GM23338 (cell line): ENCODE data around the gene CAMSAP1. TPM values are rescaled to one million over a fixed set of nuclear protein-coding genes. Genes with fewer than 3 reads are reported as not detected.

Experiments used
- ATAC-seq: fragments of 200-7000 bp; cut with Tn5 transposase; 3 replicates; pipeline ENCODE4 v1.9.1; 2020
- DNase-seq: peaks from one replicate; pipeline ENCODE4 v3.0.0-alpha.2; 2015; ENCODE audit warnings: low spot score
- H2AFZ ChIP-seq: fragments of 200-600 bp; sonication (generic); 2 replicates; pipeline ENCODE4 v1.8.0; 2016; ENCODE audit warnings: antibody characterized with exemption, mild to moderate bottlenecking, moderate library complexity
- H3F3A ChIP-seq: fragments of 200-600 bp; sonication (generic); replicated peaks from 2 replicates; pipeline ENCODE4 v1.8.0; 2017; ENCODE audit warnings: antibody characterized with exemption, mixed run types, low read depth
- H3K27ac ChIP-seq: fragments of 200-600 bp; sonication (generic); 2 replicates; pipeline ENCODE4 v1.6.1; 2016; ENCODE audit warnings: low read depth
- H3K27me3 ChIP-seq: fragments of 200-600 bp; sonication (generic); 2 replicates; pipeline ENCODE4 v1.8.0; 2016; ENCODE audit warnings: mild to moderate bottlenecking, mixed run types, moderate library complexity; ENCODE audit not compliant: insufficient read depth
- H3K36me3 ChIP-seq: fragments of 200-600 bp; sonication (generic); 2 replicates; pipeline ENCODE4 v1.8.0; 2016; ENCODE audit warnings: mild to moderate bottlenecking; ENCODE audit not compliant: insufficient read depth
- H3K4me1 ChIP-seq: fragments of 200-600 bp; sonication (generic); 2 replicates; pipeline ENCODE4 v1.8.0; 2016; ENCODE audit warnings: mild to moderate bottlenecking, moderate library complexity; ENCODE audit not compliant: insufficient read depth
- H3K4me2 ChIP-seq: fragments of 200-600 bp; sonication (generic); 2 replicates; pipeline ENCODE4 v1.7.1; 2017; ENCODE audit warnings: mixed run types
- H3K4me3 ChIP-seq: fragments of 200-600 bp; sonication (generic); 2 replicates; pipeline ENCODE4 v1.6.1; 2016; ENCODE audit warnings: mixed run types
- H3K79me2 ChIP-seq: fragments of 200-600 bp; sonication (generic); replicated peaks from 2 replicates; pipeline ENCODE4 v1.8.0; 2017; ENCODE audit warnings: mild to moderate bottlenecking; ENCODE audit not compliant: insufficient read depth
- H3K9me2 ChIP-seq: fragments of 200-600 bp; sonication (generic); 2 replicates; pipeline ENCODE4 v1.8.0; 2017; ENCODE audit not compliant: insufficient read depth
- H4K20me1 ChIP-seq: fragments of 200-600 bp; sonication (generic); replicated peaks from 2 replicates; pipeline ENCODE4 v1.8.0; 2017; ENCODE audit warnings: mild to moderate bottlenecking; ENCODE audit not compliant: insufficient read depth
- H3K27ac Mint-ChIP-seq: 2 replicates; pipeline ENCODE4 v1.8.0; 2020; ENCODE audit warnings: inconsistent platforms, mild to moderate bottlenecking, moderate library complexity, mixed read lengths
- H3K27me3 Mint-ChIP-seq: 3 replicates; pipeline ENCODE4 v1.8.0; 2022; ENCODE audit warnings: low read depth, mild to moderate bottlenecking, moderate library complexity, mixed read lengths, inconsistent platforms; ENCODE audit not compliant: insufficient read depth, poor library complexity
- H3K36me3 Mint-ChIP-seq: 3 replicates; pipeline ENCODE4 v1.8.0; 2021; ENCODE audit warnings: low read depth, mild to moderate bottlenecking, inconsistent platforms, moderate library complexity, mixed read lengths
- H3K4me1 Mint-ChIP-seq: 3 replicates; pipeline ENCODE4 v1.8.0; 2020; ENCODE audit warnings: mild to moderate bottlenecking, inconsistent platforms, mixed read lengths
- H3K4me3 Mint-ChIP-seq: 3 replicates; pipeline ENCODE4 v1.8.0; 2021; ENCODE audit warnings: moderate library complexity, mild to moderate bottlenecking, inconsistent platforms, mixed read lengths
- H3K9me3 Mint-ChIP-seq: 3 replicates; pipeline ENCODE4 v1.8.0; 2020; ENCODE audit warnings: moderate library complexity, mild to moderate bottlenecking, inconsistent platforms, mixed read lengths
- CREB1 ChIP-seq: fragments of 250-450 bp; sonication (Bioruptor Pico); IDR thresholded peaks from 2 replicates; pipeline ENCODE4 v1.5.0; 2020; ENCODE audit warnings: low read depth, mild to moderate bottlenecking, moderate library complexity
- CTCF ChIP-seq, 2 experiments: fragments of 200-600 bp in 1 of 2; sonication (generic) in 1 of 2; conservative IDR thresholded peaks; 2 replicates each; pipeline versions ENCODE4 v1.5.1 to v1.6.1; 2016 to 2017; ENCODE audit warnings: antibody characterized with exemption in 2 of 2, low read depth in 2 of 2, mild to moderate bottlenecking in 2 of 2, moderate library complexity in 1 of 2
- EZH2phosphoT487 ChIP-seq: fragments of 200-600 bp; sonication (generic); IDR thresholded peaks from one replicate; pipeline ENCODE4 v1.8.1; 2018; ENCODE audit warnings: antibody characterized with exemption; ENCODE audit not compliant: unreplicated experiment
- JUNB ChIP-seq: IDR thresholded peaks from one replicate; pipeline ENCODE4 v1.6.1; 2016; ENCODE audit warnings: antibody characterized with exemption; ENCODE audit not compliant: unreplicated experiment
- NANOG ChIP-seq: IDR thresholded peaks from 2 replicates; pipeline ENCODE4 v1.6.1; 2016; ENCODE audit warnings: antibody characterized with exemption, borderline replicate concordance
- POLR2AphosphoS5 ChIP-seq: IDR thresholded peaks from 2 replicates; pipeline ENCODE4 v1.6.1; 2016; ENCODE audit warnings: antibody characterized with exemption, low read depth
- ZNF331 ChIP-seq: fragments of 250-450 bp; sonication (Bioruptor Pico); IDR thresholded peaks from 2 replicates; pipeline ENCODE4 v1.5.0; 2020; ENCODE audit warnings: low read depth, mild to moderate bottlenecking, moderate library complexity
- ZNF462 ChIP-seq: fragments of 250-450 bp; sonication (Bioruptor Pico); IDR thresholded peaks from 2 replicates; pipeline ENCODE4 v1.5.0; 2020; ENCODE audit warnings: mild to moderate bottlenecking, moderate library complexity
- polyA plus RNA-seq: library from polyadenylated mRNA; unstranded; fragments of >200 nt; fragmentation: Nextera tagmentation; extraction: Ambion mirVana; gene quantifications from 2 replicates; pipeline ENCODE4 v1.2.1, GENCODE V29; 2016
- total RNA-seq: library from RNA; depleted of rRNA; stranded (reverse); fragments of >200 nt; shearing (Covaris generic); gene quantifications from 2 replicates; pipeline ENCODE4 v1.2.3, GENCODE V29; 2014
- TF ChIP-seq, protein P1 (sequence below): IDR thresholded peaks from 2 replicates; pipeline ENCODE4 v1.6.1; 2016; ENCODE audit warnings: antibody characterized with exemption
- TF ChIP-seq, protein P2 (sequence below): IDR thresholded peaks from one replicate; pipeline ENCODE4 v1.6.1; 2018; ENCODE audit warnings: antibody characterized with exemption; ENCODE audit not compliant: unreplicated experiment

The CAMSAP1 gene
- total and polyA plus RNA-seq, 2 experiments from 2014 or later, result 6.9 to 75.4 TPM

- no peak for TF ChIP-seq CTCF (conservative IDR thresholded peaks at IDR 0.05; ENCODE audit: low read depth in 2 of 2)
- TF ChIP-seq EZH2phosphoT487, result no peak
- TF ChIP-seq JUNB, result no peak
- TF ChIP-seq NANOG, result no peak
- no peak for TF ChIP-seq ZNF331
- TF ChIP-seq POLR2AphosphoS5, result no peak
- TF ChIP-seq CREB1 (CRISPR knock-in tag), result no peak
These were observed 104.4 kb downstream of the CAMSAP1 start (continued) for GRCh38 chr9:135802876-135803419.

GRCh38 chr9:135801070-135801469 is 106.3 kb downstream of the CAMSAP1 start:
- Mint-ChIP-seq H3K4me3 (no peak overlapping the region), H3K9me3 (no peaks in the 10 kb centered on the region), H3K27ac (no peak overlapping the region), H3K27me3 (peaks cover 12% of the 10 kb centered on the region), H3K36me3 (no peaks in the 10 kb centered on the region), H3K4me1 (peaks cover 17% of the 10 kb centered on the region)
- Histone ChIP-seq H4K20me1 (no peaks in the 10 kb centered on the region), H3K4me3 (no peak overlapping the region), H3F3A (no peaks in the 10 kb centered on the region), H3K27ac (no peak overlapping the region), H3K9me2 (no peaks in the 10 kb centered on the region), H3K36me3 (no peaks in the 10 kb centered on the region), H3K27me3 (no peaks in the 10 kb centered on the region), H3K79me2 (no peaks in the 10 kb centered on the region), H3K4me1 (no peaks in the 10 kb centered on the region), H2AFZ (no peak overlapping the region), H3K4me2 (no peak overlapping the region)
- ATAC-seq (no peak), DNase-seq (no peak)
- TF ChIP-seq CTCF (conservative IDR thresholded peaks at IDR 0.05; ENCODE audit: low read depth in 2 of 2) (no peak), ZNF462 (CRISPR knock-in tag) (no peak)
- TF ChIP-seq, protein P1, sequence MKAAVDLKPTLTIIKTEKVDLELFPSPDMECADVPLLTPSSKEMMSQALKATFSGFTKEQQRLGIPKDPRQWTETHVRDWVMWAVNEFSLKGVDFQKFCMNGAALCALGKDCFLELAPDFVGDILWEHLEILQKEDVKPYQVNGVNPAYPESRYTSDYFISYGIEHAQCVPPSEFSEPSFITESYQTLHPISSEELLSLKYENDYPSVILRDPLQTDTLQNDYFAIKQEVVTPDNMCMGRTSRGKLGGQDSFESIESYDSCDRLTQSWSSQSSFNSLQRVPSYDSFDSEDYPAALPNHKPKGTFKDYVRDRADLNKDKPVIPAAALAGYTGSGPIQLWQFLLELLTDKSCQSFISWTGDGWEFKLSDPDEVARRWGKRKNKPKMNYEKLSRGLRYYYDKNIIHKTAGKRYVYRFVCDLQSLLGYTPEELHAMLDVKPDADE, result no peak
- TF ChIP-seq, protein P2, sequence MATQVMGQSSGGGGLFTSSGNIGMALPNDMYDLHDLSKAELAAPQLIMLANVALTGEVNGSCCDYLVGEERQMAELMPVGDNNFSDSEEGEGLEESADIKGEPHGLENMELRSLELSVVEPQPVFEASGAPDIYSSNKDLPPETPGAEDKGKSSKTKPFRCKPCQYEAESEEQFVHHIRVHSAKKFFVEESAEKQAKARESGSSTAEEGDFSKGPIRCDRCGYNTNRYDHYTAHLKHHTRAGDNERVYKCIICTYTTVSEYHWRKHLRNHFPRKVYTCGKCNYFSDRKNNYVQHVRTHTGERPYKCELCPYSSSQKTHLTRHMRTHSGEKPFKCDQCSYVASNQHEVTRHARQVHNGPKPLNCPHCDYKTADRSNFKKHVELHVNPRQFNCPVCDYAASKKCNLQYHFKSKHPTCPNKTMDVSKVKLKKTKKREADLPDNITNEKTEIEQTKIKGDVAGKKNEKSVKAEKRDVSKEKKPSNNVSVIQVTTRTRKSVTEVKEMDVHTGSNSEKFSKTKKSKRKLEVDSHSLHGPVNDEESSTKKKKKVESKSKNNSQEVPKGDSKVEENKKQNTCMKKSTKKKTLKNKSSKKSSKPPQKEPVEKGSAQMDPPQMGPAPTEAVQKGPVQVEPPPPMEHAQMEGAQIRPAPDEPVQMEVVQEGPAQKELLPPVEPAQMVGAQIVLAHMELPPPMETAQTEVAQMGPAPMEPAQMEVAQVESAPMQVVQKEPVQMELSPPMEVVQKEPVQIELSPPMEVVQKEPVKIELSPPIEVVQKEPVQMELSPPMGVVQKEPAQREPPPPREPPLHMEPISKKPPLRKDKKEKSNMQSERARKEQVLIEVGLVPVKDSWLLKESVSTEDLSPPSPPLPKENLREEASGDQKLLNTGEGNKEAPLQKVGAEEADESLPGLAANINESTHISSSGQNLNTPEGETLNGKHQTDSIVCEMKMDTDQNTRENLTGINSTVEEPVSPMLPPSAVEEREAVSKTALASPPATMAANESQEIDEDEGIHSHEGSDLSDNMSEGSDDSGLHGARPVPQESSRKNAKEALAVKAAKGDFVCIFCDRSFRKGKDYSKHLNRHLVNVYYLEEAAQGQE, result no peak
